HepG2 (cell line): ENCODE results near the gene TPD52L2. TPM values are rescaled to one million over a fixed set of nuclear protein-coding genes. Genes with fewer than 3 reads are reported as not detected.

Experiments
- AGO1 ChIP-seq: fragments of 200-400 bp; formaldehyde crosslinking; IDR thresholded peaks from 2 replicates; pipeline ENCODE4 v1.6.1; 2017; ENCODE audit warnings: mild to moderate bottlenecking, low read depth, low read length, moderate library complexity; ENCODE audit not compliant: poor library complexity, severe bottlenecking
- AKAP8 ChIP-seq: sonication (generic); formaldehyde crosslinking; IDR thresholded peaks from 2 replicates; pipeline ENCODE4 v1.5.1; 2020; ENCODE audit warnings: mild to moderate bottlenecking, missing genetic modification reagents
- ARNT ChIP-seq: fragments of 450-650 bp; IDR thresholded peaks from 2 replicates; pipeline ENCODE4 v1.6.1; 2017
- ARNT2 ChIP-seq: sonication (generic); formaldehyde crosslinking; IDR thresholded peaks from 2 replicates; pipeline ENCODE4 v1.8.0; 2022; ENCODE audit warnings: mild to moderate bottlenecking, low read depth, missing genetic modification reagents, moderate library complexity
- CREB1 ChIP-seq, 2 experiments: fragments of 450-650 bp in 1 of 2; IDR thresholded peaks; 2 replicates each; pipeline ENCODE4 v1.6.1; 2016 to 2017; ENCODE audit warnings: control low read depth in 1 of 2, mild to moderate bottlenecking in 1 of 2, missing compliant biosample characterization in 1 of 2, missing genetic modification characterization in 1 of 2
- ETV6 ChIP-seq: sonication (generic); formaldehyde crosslinking; conservative IDR thresholded peaks from 2 replicates; pipeline ENCODE4 v1.4.0; 2020; ENCODE audit warnings: missing genetic modification reagents
- HDAC2 ChIP-seq: sonication (generic); formaldehyde crosslinking; IDR thresholded peaks from 2 replicates; pipeline ENCODE4 v1.4.0; 2020; ENCODE audit warnings: missing genetic modification reagents
- HNRNPK ChIP-seq: fragments of 200-400 bp; formaldehyde crosslinking; IDR thresholded peaks from 2 replicates; pipeline ENCODE4 v1.6.1; 2018; ENCODE audit warnings: low read length, low read depth, moderate library complexity, mild to moderate bottlenecking; ENCODE audit not compliant: poor library complexity, severe bottlenecking
- IRF2 ChIP-seq: IDR thresholded peaks from 2 replicates; pipeline ENCODE4 v1.6.1; 2018; ENCODE audit warnings: missing genetic modification reagents, missing compliant biosample characterization
- KDM2A ChIP-seq: sonication (generic); formaldehyde crosslinking; IDR thresholded peaks from 2 replicates; pipeline ENCODE4 v1.4.0; 2020; ENCODE audit warnings: low read depth, missing genetic modification reagents, borderline replicate concordance
- MXI1 ChIP-seq: IDR thresholded peaks from 3 replicates; pipeline ENCODE4 v1.6.1; 2012; ENCODE audit warnings: low read depth, low read length, inconsistent platforms, borderline replicate concordance
- MZF1 ChIP-seq: sonication (generic); formaldehyde crosslinking; IDR thresholded peaks from 2 replicates; pipeline ENCODE4 v1.8.1; 2023; ENCODE audit warnings: mild to moderate bottlenecking, missing genetic modification reagents, borderline replicate concordance
- NCOR1 ChIP-seq: fragments of 200-600 bp; sonication (generic); IDR thresholded peaks from 2 replicates; pipeline ENCODE4 v1.7.0; 2017; ENCODE audit warnings: antibody characterized with exemption, low read length, borderline replicate concordance
- NR2C2 ChIP-seq: sonication (generic); formaldehyde crosslinking; IDR thresholded peaks from 2 replicates; pipeline ENCODE4 v1.4.0; 2020; ENCODE audit warnings: missing genetic modification reagents, mild to moderate bottlenecking, moderate library complexity, borderline replicate concordance
- NRL ChIP-seq: sonication (generic); formaldehyde crosslinking; IDR thresholded peaks from 2 replicates; pipeline ENCODE4 v1.5.0; 2020; ENCODE audit warnings: missing genetic modification reagents, mild to moderate bottlenecking, moderate library complexity, borderline replicate concordance
- RELA ChIP-seq: sonication (generic); formaldehyde crosslinking; IDR thresholded peaks from 2 replicates; pipeline ENCODE4 v1.4.0; 2020; ENCODE audit warnings: missing genetic modification reagents
- SALL2 ChIP-seq: sonication (generic); formaldehyde crosslinking; IDR thresholded peaks from 2 replicates; pipeline ENCODE4 v1.8.1; 2023; ENCODE audit warnings: mild to moderate bottlenecking, missing genetic modification reagents, inconsistent platforms
- TBX3 ChIP-seq: fragments of 450-650 bp; IDR thresholded peaks from 2 replicates; pipeline ENCODE4 v1.6.1; 2017; ENCODE audit warnings: antibody characterized with exemption, mild to moderate bottlenecking, inconsistent platforms, borderline replicate concordance
- THAP11 ChIP-seq: IDR thresholded peaks from 2 replicates; pipeline ENCODE4 v1.6.1; 2016; ENCODE audit warnings: missing biosample characterization, missing genetic modification reagents
- TIGD3 ChIP-seq: sonication (generic); formaldehyde crosslinking; IDR thresholded peaks from 2 replicates; pipeline ENCODE4 v1.5.1; 2020; ENCODE audit warnings: mild to moderate bottlenecking, missing genetic modification reagents, borderline replicate concordance
- TMF1 ChIP-seq: sonication (generic); formaldehyde crosslinking; IDR thresholded peaks from 2 replicates; pipeline ENCODE4 v1.8.1; 2022; ENCODE audit warnings: low read depth, missing genetic modification reagents
- XRCC5 ChIP-seq: fragments of 200-400 bp; formaldehyde crosslinking; optimal IDR thresholded peaks from 2 replicates; pipeline ENCODE3; 2017; ENCODE audit warnings: mild to moderate bottlenecking, low read length
- YEATS4 ChIP-seq: sonication (generic); formaldehyde crosslinking; IDR thresholded peaks from 2 replicates; pipeline ENCODE4 v1.4.0; 2020; ENCODE audit warnings: missing genetic modification reagents, borderline replicate concordance
- ZNF230 ChIP-seq: sonication (generic); formaldehyde crosslinking; IDR thresholded peaks from 2 replicates; pipeline ENCODE4 v1.4.0; 2020; ENCODE audit warnings: mild to moderate bottlenecking, missing genetic modification reagents
- ZNF296 ChIP-seq: sonication (generic); formaldehyde crosslinking; conservative IDR thresholded peaks from 2 replicates; pipeline ENCODE4 v1.5.0; 2020; ENCODE audit warnings: mild to moderate bottlenecking, missing genetic modification reagents
- ZNF343 ChIP-seq: sonication (generic); formaldehyde crosslinking; IDR thresholded peaks from 2 replicates; pipeline ENCODE4 v1.4.0; 2020; ENCODE audit warnings: mild to moderate bottlenecking, missing genetic modification reagents
- ZNF552 ChIP-seq: sonication (generic); formaldehyde crosslinking; IDR thresholded peaks from 2 replicates; pipeline ENCODE4 v1.9.0; 2022; ENCODE audit warnings: missing genetic modification reagents, mild to moderate bottlenecking, borderline replicate concordance
- ZNF670 ChIP-seq: sonication (generic); formaldehyde crosslinking; IDR thresholded peaks from 2 replicates; pipeline ENCODE4 v1.8.0; 2022; ENCODE audit warnings: mild to moderate bottlenecking, missing genetic modification reagents, borderline replicate concordance
- ZNF75D ChIP-seq: sonication (generic); formaldehyde crosslinking; IDR thresholded peaks from 2 replicates; pipeline ENCODE4 v1.8.1; 2023; ENCODE audit warnings: missing genetic modification reagents, mild to moderate bottlenecking, borderline replicate concordance
- ZNF775 ChIP-seq: sonication (generic); formaldehyde crosslinking; IDR thresholded peaks from 2 replicates; pipeline ENCODE4 v1.4.0; 2020; ENCODE audit warnings: missing genetic modification reagents, mild to moderate bottlenecking, moderate library complexity, borderline replicate concordance
- ZSCAN31 ChIP-seq: sonication (generic); formaldehyde crosslinking; IDR thresholded peaks from 2 replicates; pipeline ENCODE4 v1.5.0; 2020; ENCODE audit warnings: low read depth, mild to moderate bottlenecking, missing genetic modification reagents
- polyA plus RNA-seq, 8 experiments: library from polyadenylated mRNA; depleted of rRNA in 3 of 8; stranded (reverse) in 7 of 8; unstranded in 1 of 8; fragments of >200 nt; fragmentation: Illumina TruSeq in 4 of 8; extraction: Trizol in 4 of 8; gene quantifications; 2 replicates each; pipeline versions ENCODE4 v1.2.1 to v1.2.3, GENCODE V29; 2011 to 2016; ENCODE audit warnings: low read depth in 4 of 8, missing spikeins in 1 of 8, mixed read lengths in 1 of 8; ENCODE audit not compliant: insufficient read depth in 1 of 8
- total RNA-seq, 5 experiments: library from RNA; depleted of rRNA; stranded (reverse); fragments of >200 nt; fragmentation: Illumina TruSeq; extraction: Trizol; gene quantifications; 2 replicates each; pipeline ENCODE4 v1.2.3, GENCODE V29; 2016; ENCODE audit warnings: low read depth in 1 of 5

TPD52L2 gene
- total and polyA plus RNA-seq, 2 of the 13 experiments (the other 11 are each of a cell fraction or from before 2014, with no cell fraction given): 156 to 184 TPM

GRCh38 chr20:63864978-63865640 is at the start of gene TPD52L2 (continued):
- peak; percentile 97 for TF ChIP-seq NR2C2 (CRISPR knock-in tag)
- peak; percentile 80 for TF ChIP-seq HNRNPK
- peak; percentile 68 for TF ChIP-seq AGO1
- peak; percentile 97 for TF ChIP-seq MXI1
- no peak for TF ChIP-seq ZNF75D
- TF ChIP-seq ZNF670 (CRISPR knock-in tag): no peak; the same call in 1 of the 2 replicates
- TF ChIP-seq XRCC5: peak; percentile 76
- no peak; the same call in 1 of the 2 replicates for TF ChIP-seq ZNF230 (CRISPR knock-in tag)
- peak; percentile 99 for TF ChIP-seq NRL (CRISPR knock-in tag)
- peak; percentile 85; the same call in 1 of the 2 replicates for TF ChIP-seq ZNF296 (CRISPR knock-in tag)
- TF ChIP-seq AKAP8 (CRISPR knock-in tag): peak; percentile 93
- TF ChIP-seq ZNF552 (CRISPR knock-in tag): no peak; the same call in 1 of the 2 replicates
- peak; percentile 98 for TF ChIP-seq SALL2 (CRISPR knock-in tag)
- peak; percentile 91 for TF ChIP-seq HDAC2 (CRISPR knock-in tag)
- 0 out of 2 replicates have a peak, but pooled peaks have one; percentile 46 for TF ChIP-seq TIGD3 (CRISPR knock-in tag)
- TF ChIP-seq IRF2 (CRISPR knock-in tag): peak; percentile 97
- peak; percentile 95 for TF ChIP-seq CREB1 (IDR thresholded peaks at IDR 0.05)
- peak; percentile 97 for TF ChIP-seq CREB1 (CRISPR knock-in tag; IDR thresholded peaks at IDR 0.05)
- TF ChIP-seq ETV6 (CRISPR knock-in tag): peak; percentile 73
- TF ChIP-seq NCOR1: no peak; the same call in none of the 2 replicates
- peak; percentile 68; the same call in 1 of the 2 replicates for TF ChIP-seq TBX3
- TF ChIP-seq TMF1 (CRISPR knock-in tag): peak; percentile 97
- peak; percentile 96 for TF ChIP-seq THAP11 (CRISPR knock-in tag)
- TF ChIP-seq YEATS4: peak; percentile 98
- TF ChIP-seq KDM2A (CRISPR knock-in tag): peak; percentile 92
- TF ChIP-seq ARNT: no peak
- no peak; the same call in none of the 2 replicates for TF ChIP-seq ZSCAN31 (CRISPR knock-in tag)
- TF ChIP-seq ZNF775 (CRISPR knock-in tag): no peak
- TF ChIP-seq RELA (CRISPR knock-in tag): peak; percentile 75
- peak; percentile 99 for TF ChIP-seq ARNT2 (CRISPR knock-in tag)
- peak; percentile 98; the same call in 1 of the 2 replicates for TF ChIP-seq MZF1 (CRISPR knock-in tag)
- peak; percentile 73; the same call in 1 of the 2 replicates for TF ChIP-seq ZNF343 (CRISPR knock-in tag)
